ENCODE results near the gene PRPF8.
"Not testable (repeated sequence)": the region's sequence is repeated elsewhere in the genome, so short reads cannot be mapped to it uniquely, and the experiment has no call there.

PRPF8 gene

GRCh38 chr17:1716912-1717695 is 32.4 kb upstream of the PRPF8 start:
- DNase-seq (ENCODE audit: insufficient read length, low spot score) = peak; percentile 83
- FAIRE-seq = peak; percentile 99

DNA sequence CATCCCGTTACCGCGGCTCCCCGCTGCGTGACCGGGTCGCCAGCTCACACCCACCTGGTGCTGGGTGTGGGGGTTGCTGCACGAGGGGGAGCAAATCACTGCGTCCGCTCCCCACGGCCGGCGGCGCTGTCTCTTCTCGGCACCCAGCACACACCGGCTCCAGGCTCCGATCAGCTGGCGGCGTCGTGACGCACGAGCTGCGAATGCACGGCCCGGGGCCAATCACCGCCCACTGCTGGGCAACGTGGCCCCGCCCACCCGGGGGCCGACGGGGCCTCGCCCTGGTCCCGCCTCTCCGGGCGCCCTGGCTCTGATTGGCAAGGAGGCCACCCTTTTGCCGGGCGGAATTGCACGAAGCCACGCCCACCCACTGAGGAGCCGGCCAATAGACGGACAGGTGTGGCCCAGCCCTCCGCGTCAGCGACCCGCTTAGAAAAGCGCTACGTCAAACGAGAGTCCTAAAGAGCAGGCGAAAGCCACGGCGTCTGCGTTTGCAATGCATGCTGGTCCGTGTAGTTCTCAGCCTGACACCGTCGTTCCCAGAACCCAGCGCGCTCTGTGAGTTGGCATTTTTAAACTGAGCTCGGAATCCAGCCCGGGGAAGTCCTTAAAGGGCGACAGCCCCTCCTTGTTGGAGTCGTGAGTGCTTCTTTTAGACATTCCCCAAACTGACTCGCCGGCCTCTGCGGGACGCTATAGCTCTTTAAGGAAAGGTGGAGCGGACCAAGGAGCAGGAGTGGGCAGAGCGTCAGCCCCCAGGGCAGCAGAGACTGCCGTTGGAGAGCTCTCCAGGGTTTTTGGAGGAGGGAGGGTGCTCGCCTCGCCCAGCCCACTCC is 31.6 kb upstream of the PRPF8 start:
- FAIRE-seq (no peak), DNase-seq (ENCODE audit: insufficient read length, low spot score) (peak; percentile 99)

DNA sequence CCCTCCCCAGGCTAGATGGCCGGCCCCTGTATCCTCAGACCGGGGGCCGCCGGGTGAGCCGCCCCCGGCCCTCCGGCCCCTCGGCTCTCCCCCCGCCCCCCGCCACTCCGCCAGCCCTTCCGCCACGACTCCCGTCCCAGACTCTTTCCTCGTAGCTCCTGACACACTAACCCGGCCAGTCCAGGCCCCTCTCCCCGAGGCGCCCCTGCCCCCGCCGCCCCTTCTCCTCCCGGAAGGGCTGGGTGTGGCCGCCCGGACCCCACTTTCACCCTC is 31.1 kb upstream of the PRPF8 start:
- no peak for FAIRE-seq
- no peak for DNase-seq (ENCODE audit: insufficient read length, low spot score)

- FAIRE-seq (no peak), DNase-seq (ENCODE audit: insufficient read length, low spot score) (no peak)
Observed at GRCh38 chr17:1714980-1715802, 30.5 kb upstream of the PRPF8 start.

DNA sequence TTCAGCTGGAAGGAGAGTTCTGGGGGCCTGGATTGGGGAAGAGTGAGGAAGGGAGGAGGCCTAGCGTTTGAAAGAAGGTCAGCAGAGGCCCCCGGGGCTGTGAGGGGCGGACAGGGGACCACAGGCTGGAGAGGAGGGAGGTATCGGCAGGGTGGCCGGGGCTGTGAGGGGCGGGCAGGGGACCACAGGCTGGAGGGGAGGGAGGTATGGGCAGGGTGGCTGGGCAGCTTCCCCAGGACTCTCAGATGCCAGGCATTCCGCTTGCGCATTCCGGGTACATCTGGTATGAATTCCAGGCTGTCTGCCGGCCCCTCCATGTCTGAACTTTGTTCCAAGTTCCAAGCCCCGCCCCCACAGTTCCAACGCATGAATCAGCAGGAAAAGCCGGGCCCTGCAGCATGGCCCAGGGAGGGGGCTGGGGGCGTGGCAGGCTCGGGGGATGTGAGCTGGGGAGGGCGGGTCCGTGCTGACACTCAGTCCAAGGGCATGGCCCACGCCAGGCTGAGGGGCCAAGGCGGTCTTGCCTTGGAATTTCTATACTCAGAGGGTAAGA is 29.8 kb upstream of the PRPF8 start:
- FAIRE-seq (no peak), DNase-seq (ENCODE audit: insufficient read length, low spot score) (no peak)

DNA sequence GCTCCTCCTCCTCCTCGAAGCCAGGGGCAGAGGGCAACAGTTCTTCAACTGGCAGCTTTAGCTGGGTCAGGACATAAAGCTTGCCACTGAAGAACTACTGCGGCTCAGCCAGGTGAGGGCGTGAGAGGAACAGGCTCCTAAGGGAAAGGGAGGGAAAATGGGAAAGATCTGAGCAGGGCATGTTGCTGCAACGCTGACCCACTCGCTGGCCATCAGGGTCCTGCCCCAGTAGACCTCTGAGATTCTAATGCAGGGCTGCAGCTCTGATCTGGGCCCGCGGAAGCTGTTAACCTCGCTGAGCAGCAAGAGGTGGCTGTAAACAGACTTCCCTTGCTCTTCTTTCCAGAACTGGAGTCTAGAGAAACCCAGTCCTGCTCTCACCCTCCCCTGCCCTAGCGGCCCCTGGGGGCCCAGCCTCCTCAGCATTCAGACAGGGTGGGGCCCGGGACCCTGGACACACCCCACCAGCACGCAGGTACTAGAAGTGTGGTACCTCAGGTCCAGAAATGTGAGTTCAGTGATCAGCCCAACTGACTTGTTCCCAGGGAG is 29.3 kb upstream of the PRPF8 start:
- FAIRE-seq (no peak), DNase-seq (ENCODE audit: insufficient read length, low spot score) (no peak)

DNA sequence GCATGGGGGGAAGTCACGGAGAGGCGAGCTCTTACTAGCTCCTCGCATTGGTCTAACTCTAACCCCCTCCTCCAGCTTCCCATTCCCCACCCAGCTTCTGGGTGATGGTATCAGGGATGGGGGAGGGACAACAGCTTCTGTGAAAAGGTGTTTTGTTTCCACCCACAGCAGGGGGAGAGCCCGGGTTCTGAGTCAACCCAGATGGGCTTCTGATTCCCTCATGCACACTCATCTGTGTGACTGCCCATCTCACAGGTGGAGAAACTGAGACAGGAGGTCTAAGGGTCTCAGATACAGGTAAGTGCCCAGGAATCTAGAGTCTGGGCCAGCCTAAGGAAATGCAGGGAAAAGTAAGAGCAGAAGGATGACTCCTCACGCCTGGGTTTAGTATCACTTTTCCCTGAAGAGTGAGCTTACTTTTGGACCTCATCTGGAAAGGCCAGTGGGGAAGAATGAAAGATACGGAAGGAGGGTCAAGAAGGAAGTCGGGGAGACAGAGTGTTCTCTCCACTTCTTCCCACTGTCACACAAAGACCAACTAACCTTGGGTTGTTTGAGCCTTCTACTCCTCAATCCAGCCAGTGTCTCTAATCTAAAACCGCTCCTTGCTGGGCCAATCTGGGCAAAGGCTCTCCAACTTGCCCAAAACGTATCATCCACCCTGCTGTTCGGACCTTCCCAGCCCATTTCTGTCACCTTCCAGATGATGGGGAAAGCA is 28.7 kb upstream of the PRPF8 start:
- FAIRE-seq = no peak
- no peak for DNase-seq (ENCODE audit: insufficient read length, low spot score)

DNA sequence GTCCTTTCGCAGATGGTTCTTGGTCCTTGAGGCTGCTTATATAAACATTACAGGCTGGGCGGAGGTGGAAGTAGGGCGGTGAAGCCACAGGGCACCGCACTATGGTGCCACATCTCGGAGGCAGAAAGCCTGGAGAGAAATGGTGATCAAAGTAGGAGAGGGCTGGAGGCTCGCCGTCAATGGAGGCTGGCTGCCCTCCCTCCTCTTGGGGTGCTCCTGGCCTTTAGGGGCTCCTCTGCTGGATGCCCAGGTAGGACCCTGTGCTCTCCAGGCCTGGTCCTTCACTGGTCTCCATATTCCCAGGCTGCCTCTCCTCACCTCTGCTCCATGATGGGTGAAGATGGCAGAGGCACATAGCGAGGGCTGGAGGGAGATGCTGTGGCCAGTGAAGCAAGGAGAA is 27.6 kb upstream of the PRPF8 start:
- FAIRE-seq (no peak), DNase-seq (ENCODE audit: insufficient read length, low spot score) (no peak)

DNA sequence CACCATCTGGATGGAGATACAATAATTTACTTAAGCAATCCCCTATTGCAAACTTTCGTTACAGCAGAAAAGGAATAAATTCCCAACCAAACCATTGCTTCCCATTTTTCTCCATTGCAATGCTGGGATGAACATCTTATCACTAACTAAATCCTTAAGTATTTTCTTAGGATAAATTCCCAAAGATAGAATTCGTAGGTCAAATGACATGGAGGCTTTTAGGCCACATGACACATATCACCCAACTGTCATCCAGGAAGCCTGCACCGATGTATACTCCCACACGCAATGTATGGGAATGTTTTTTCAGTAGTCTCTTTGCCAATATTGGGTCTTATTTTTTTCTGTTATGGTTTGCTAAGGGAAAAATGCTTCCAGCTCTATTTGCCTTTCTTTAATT is 27.1 kb upstream of the PRPF8 start:
- FAIRE-seq (no peak), DNase-seq (ENCODE audit: insufficient read length, low spot score) (no peak)

GRCh38 chr17:1710807-1711553 is 26.3 kb upstream of the PRPF8 start:
- no peak for FAIRE-seq

DNA sequence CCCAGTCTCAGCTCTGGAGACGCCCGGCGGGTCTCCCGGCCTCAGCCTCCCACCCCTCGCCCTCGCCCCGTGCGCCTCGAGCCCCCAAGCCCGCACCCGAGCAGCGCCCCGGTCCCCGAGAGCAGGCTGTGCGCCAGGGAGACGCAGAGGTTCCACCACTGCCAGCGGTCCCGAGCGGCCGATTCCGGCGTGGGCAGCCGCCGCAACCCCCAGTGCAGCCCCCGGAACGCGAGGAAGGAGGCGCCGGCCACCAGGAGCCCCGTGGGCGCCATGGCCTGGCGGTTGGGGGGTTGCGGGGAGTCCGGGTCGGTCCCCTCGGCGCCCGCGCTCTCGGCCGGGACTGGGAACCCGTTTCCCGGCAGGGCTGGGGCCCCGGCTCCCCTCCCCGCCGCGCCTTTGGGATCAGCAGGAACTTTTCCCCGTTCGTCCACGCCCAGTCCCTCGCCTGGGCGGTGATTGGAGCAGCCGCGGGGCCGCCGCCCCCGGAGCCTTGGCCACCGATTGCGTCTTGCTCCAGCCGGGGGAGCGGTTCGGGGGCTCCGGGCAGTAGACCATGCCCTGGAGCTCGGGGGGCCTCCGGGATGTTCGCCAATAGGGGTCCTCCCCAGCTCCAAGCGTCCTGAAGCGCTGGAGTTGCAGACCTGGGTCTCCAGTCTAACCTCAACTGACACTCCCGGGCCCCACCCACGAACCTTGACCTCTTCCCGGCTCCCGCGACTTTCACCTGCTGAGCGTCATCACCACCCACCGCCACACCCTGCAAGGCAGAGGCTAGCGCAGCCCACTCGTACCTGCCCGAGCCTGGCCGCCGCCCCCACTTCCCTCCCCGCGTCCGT is 25.5 kb upstream of the PRPF8 start, which contains the start of gene TLCD2:
Gene TLCD2 (minus strand): TSS at position 407 of the 836 bp plus-strand sequence. CDS start 135 bp downstream, at position 272.
- DNase-seq (ENCODE audit: insufficient read length, low spot score) (no peak), FAIRE-seq (no peak)

More at GRCh38 chr17:1710807-1711553, 26.3 kb upstream of the PRPF8 start:
- no peak for DNase-seq (ENCODE audit: insufficient read length, low spot score)

GRCh38 chr17:1709403-1709951 is 24.8 kb upstream of the PRPF8 start:
- DNase-seq (ENCODE audit: insufficient read length, low spot score) (no peak), FAIRE-seq (no peak)

- not testable (repeated sequence) for FAIRE-seq; DNase-seq (ENCODE audit: insufficient read length, low spot score)
Observed at GRCh38 chr17:1708791-1709346, 24.2 kb upstream of the PRPF8 start.

DNA sequence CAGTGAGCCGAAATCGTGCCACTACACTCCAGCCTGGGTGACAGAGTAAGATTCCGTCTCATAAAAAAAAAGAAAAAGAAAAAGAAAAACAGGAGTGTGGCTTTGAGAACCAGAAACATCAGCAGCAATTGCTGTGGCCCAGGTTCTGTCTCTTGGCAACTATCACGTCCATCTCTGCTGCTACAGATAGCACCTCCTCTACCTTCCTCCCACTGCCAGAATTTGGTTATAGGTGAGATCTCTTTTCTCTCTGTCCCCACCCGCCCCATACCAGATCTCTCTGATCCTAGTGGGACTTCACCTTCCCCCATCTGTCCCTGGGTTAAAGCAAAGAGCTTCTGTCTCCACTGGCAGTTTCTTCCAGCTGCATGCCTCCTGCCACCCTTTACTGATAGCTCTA is 22.4 kb upstream of the PRPF8 start:
- no peak for DNase-seq (ENCODE audit: insufficient read length, low spot score)
- FAIRE-seq = no peak

DNA sequence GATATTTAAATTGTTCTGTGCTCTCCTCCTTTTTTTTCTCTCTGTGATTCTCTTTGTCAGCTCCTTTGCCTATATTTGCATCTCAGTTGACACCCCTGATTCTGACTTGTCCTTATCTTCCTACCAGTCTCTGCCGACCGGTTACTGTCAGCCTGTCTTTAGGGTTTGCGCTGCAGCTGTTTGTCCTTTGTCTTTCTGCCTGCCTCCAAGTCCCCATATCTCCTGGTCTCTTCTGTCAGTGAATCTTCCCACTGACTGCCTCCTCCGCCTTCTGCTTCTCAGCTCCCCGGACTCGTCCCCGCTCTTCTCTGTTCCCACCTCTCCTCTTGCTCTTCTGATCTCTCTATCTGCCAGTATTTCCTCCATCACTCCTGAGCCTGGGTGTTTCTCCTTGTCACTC is 20.3 kb upstream of the PRPF8 start:
- DNase-seq (ENCODE audit: insufficient read length, low spot score) = no peak
- no peak for FAIRE-seq

- FAIRE-seq = no peak
Observed at GRCh38 chr17:1703063-1703462, 18.4 kb upstream of the PRPF8 start.

DNA sequence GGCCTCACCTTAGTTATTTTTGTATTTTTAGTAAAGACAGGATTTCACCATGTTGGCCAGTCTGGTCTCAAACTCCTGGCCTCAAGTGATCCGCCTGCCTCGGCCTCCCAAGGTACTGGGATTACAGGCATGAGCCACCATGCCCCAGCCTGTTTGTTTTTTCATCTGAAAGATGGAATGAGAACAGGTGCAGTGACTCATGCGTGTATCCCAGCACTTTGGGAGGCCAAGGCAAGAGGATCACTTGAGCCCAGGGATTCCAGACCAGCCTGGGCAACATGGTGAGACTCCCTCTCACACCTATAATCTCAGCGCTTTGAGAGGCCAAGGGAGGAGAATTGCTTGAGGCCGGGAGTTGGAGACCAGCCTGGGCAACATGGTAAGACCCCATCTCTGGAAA is 15.2 kb upstream of the PRPF8 start:
- not testable (repeated sequence) for DNase-seq (ENCODE audit: insufficient read length, low spot score); FAIRE-seq

More at GRCh38 chr17:1703063-1703462, 18.4 kb upstream of the PRPF8 start:
- no peak for DNase-seq (ENCODE audit: insufficient read length, low spot score)

DNA sequence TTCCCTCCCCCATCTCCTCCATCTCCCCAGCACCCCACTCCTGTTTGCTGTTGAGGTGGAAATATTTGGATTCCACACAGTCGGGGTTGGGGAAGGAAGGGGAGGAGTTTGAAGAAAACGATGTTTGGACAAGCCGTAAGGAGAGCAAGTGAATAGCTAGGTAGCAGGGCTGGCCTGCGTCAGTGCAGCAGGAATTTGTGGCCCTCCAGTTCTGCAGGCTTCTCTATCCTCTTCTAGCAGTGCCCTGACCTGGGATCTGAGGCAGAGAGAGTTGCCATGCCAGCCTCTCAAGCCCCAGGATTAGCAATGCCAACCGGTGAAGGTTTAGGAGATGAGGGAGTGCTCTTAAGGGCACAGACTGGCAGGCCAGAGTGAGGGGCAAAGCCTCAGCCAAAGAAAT is 13.0 kb upstream of the PRPF8 start:
- no peak for FAIRE-seq

More for the DNA sequence above, 13.0 kb upstream of the PRPF8 start:
- DNase-seq (ENCODE audit: insufficient read length, low spot score) = no peak

Measured in GM19239 (cell line).